GM21447 (cell line): Measurements from ENCODE around the gene FKBP1A.
"Not testable (repeated sequence)": the region's sequence is repeated elsewhere in the genome, so short reads cannot be mapped to it uniquely, and the experiment has no call there.

Experiments
- ATAC-seq: cut with Tn5 transposase; IDR thresholded peaks from one replicate; pipeline ENCODE4 v1.9.1; 2021; ENCODE audit not compliant: unreplicated experiment

The FKBP1A gene

DNA sequence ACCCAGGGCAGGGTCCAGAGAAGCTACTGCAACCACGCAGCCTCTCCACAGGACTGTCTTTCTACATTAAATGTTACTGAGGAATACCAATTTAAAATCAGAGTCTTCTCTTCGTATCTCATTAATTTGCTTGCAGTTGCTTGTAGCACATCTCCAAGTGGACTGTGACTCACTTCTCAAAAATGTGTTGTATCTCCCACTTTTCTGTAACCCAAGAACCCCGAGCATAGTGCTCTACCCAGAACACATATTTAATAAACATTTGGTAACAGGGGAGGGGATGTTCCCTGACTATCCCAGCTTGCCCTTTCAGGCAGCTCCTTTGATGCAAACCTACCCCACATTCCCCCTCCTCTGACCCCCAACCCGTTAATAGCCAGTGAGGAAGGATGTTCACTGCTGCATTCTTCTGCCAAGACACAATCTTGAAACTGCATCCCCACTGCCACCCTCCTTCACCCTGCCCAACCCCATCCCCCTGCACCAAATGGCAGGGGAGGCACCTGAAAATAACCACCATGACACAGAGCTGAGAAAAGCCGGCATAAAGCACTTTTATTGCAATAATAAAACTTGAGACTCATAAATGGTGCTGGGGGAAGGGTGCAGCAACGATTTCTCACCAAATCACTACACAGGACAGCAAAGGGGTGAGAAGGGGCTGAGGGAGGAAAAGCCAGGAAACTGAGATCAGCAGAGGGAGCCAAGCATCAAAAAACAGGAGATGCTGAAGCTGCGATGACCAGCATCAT, 24.2 kb downstream of the FKBP1A start:
- ATAC-seq, result no peak

DNA sequence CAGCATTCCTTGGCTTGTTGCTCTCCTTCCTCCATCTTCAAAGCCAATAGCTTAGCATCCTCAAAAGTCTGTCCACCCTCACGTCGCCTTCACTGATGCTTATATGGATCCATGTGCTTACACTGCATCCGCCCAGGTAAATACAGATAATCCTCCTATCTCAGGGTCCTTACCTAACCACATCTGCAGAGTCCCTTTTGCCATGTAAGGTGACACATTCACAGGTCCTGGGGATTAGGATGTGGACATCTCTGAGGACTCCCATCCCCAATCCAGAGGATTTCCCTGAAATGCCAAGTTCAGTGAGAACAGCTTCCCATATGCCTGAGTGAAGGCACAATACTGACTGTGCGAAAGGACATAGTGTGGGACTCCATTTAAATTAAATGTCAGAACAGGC, 25.4 kb downstream of the FKBP1A start:
- no peak for ATAC-seq

DNA sequence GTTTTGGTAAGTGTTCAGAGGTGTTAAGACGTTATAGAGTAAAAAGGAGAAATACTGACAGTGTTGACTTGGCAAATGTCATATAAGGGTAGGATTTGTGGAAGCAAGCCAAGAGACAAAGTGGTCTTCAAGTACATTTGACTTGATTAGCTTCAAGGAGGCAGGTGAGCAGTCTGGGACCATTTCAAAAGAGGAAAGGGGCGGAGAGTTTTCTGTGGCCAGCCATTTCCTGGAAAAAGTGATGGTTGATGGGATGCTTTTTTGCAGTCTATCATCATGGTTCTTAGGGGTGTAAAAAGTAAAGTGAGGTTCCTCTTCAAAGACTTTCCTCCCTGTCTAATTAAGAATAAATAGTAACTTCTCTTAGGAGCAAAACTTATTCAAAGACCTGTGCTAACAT, 28.7 kb downstream of the FKBP1A start:
- ATAC-seq, result no peak

DNA sequence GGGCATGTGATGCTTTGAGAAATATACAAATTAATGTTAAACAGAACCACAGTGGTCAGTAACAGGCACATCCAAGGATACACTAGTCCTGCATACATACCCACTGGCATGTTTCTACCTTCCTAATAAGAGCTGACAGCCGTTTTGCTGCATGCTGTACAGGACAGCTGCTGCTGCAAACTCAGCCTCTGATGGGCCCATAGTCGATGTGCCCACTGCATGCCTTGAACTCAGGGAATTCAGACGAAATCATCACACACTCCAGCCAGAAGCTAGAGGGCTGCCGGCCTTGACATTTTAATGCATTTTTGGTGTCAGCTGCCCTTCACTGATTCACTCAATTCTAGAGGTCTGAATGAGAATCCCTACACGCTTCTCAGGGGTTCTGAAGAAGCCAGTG, 29.3 kb downstream of the FKBP1A start:
- no peak for ATAC-seq

DNA sequence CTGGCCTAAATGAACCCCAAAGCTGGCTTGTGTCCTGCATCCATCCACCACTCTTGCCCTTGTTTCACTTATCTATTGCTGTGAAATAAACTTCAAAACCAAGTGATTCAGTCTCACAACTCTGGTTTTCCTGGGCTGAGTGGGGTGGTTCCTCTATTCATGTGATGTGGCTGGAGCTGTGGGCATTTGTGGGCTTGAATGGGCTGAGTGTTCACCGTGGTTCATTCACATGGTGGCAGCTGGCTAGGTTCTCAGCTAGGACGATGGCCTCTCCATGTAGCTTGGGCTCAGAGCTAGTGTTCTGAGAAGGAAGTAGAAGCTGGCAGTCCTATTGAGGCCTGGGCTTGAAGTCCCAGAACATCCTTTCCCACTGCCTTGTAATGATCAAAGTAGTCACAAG, 30.4 kb downstream of the FKBP1A start:
- no peak for ATAC-seq

DNA sequence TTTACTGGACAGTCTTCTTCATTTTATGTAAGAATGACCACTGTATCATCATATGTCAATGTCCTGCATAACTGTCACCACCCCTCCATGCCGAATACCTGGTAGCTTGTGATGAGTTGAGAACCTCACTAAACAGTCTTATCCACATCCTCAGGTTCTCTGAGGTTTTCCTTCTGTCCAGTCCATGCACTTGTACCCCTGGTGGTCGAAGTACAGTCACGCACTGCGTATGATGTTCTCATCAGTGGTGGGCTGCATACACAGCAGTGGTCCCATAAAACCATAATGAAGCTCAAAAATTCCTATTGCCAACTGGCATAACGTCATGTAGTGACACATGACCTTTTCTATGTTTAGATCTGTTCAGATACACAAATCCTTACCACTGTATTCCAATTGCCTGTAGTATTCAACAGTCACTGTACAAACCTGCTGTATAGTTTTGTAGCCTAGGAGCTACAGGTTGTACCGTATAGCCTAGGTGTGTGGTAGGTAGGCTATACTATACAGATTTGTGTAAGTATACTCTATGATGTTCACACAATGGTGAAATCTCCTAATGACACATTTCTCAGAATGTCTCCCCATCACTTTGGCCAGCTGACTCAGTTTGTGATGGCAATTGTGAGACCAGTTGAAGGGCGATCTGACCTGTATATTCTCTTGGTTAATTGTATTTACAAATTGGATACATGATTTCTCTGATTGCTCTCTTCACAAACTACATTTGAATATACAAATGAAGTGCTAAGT, 32.6 kb downstream of the FKBP1A start:
- no peak for ATAC-seq

DNA sequence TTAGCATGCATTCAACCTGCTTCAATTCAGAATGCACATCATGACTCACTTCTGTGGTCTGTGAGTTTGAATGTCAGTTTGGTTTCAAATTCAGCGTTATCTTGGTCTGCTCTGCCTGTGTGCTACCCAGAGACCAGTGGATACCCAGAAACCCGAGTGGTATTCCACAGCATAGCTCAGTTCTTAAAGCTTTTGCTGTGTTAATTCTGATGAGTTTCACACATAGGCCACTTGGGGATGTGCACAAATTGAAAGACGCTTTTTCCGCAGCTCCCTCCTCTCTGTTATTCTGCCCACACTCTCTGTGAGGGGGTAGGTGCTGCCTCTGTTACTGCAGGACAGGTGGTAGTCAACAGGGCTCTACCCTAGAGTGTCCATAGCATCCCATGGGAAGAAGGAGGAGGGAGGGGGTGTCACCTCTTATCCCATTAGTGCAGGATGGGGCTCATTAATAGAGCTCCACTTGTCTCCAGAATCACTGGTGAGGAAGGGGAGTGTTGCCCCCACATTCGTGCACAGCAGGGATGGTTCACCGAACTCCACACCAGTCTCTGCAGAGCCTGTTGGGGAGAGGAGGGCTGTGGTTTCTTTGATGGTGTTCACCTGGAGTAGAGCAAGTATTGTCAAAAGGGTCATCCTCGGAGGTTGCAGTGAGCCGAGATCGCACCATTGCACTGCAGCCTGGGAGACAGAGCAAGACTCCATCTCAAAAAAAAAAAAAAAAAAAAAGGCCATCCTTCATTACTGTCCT, 34.8 kb downstream of the FKBP1A start:
- no peak for ATAC-seq

DNA sequence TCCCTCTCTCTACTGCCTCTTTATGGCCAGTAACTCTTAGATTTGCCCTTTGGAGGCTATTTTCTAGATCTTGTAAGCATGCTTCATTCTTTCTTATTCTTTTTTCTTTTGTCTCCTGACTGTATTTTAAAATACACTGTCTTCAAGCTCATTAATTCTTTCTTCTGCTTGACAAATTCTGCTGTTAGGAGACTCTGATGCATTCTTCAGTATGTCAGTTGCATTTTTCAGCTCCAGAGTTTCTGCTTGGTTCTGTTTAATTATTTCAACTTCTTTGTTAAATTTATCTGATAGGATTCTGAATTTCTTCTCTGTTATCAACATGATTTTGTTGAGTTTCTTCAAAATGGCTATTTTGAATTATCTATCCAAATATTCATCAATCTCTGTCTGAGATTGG, 38.9 kb downstream of the FKBP1A start:
- ATAC-seq, result no peak

DNA sequence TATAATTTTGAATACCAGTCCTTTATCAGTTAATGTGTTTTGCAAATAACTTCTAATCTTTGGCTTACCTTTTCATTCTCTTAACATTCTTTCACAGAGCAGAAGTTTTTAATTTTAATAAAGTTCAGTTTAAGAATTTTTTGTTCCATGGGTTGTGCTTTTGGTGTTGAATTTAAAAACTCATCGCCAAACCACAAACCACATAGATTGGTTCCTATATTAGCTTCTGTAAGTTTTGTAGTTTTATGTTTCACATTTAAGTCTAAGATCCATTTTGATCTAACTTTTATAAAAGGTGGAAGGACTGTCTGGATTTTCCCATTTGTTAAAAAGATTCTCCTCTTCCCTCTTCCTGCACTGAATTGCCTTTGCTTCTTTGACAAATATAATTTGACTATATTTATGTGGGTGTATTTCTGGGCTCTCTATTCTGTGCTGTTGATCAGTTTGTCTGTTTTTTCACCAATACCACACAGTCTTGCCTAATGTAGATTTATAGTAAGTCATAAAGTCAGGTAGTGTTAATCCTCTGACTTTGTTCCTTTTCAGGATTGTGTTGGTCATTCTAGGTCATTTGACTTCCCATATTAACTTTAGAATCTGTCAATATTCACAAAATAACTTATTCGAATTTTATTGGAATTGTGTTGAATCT, 46.4 kb downstream of the FKBP1A start:
- no peak for ATAC-seq

DNA sequence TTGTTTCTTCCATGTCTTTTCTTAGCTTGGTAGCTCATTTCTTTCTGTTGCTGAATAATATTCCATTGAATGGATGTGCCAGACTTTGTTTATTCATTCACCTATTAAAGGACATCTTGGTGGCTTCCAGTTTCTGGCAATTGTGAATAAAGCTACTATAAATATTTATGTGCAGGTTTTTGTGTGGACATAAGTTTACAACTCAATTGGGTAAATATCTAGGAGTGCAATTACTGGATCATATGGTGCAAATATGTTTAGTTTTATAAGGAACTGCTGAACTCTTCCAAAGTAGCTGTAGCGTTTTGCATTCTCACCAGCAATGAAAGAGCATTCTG, 47.1 kb downstream of the FKBP1A start:
- ATAC-seq, result no peak

DNA sequence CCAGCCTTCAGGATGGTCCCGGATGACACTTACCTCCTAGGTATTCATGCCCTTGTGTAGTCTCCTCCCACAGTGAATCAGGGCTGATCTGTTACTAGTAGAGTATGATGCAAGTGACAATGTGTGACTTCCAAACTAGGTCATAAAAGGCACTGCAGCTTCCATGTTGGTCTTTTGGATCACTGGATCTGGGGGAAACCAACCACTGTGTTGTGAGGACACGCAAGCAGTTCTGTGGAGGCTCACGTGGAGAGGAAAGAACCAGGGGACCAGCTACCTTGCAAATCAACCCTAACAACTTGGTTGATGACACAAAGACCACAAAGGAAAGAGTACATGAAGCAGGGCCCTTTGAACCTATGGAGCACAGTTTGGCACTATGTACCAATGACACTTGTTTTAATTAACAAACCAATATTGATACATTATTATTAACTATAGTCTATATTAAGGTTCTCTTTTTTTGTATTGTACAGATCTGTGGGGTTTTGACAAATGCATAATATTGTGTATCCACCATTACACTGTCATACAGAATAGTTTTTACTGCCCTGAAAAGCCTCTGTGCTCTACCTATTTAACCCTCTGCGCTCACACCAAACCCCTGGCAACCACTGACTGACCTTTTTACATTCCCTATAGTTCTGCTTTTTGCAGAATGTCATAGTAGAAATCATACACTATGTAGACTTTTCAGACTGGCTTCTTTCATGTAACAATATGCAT, 47.7 kb downstream of the FKBP1A start:
- ATAC-seq, result no peak

DNA sequence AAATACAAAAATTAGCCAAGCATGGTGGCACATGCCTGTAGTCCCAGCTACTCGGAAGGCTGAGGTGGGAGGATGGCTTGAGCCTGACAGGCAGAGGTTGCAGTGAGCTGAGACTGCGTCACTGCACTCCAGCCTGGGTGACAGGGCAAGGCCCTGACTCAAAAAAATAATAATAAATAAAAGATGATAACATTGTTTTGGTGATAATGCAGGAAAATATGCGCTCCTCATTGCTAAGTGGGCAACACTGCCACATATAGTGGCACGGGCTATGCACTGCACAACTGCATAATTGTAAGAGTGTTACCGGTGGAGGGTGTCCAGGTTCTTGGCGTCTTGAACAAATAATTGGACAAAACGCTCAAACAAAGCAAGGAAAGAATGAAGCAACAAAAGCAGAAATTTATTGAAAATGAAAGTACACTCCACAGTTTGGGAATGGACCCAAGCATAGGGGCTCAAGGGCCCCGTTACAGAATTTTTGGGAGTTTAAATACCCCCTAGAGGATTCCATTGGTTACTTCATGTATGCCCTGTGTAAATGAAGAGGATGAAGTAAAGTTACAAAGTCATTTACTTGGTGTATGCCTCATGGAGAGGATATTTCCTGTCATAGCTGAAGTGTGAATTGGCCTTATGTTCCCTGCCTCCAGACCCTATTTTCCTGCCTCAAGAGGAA, 49.3 kb downstream of the FKBP1A start:
- not testable (repeated sequence) for ATAC-seq

DNA sequence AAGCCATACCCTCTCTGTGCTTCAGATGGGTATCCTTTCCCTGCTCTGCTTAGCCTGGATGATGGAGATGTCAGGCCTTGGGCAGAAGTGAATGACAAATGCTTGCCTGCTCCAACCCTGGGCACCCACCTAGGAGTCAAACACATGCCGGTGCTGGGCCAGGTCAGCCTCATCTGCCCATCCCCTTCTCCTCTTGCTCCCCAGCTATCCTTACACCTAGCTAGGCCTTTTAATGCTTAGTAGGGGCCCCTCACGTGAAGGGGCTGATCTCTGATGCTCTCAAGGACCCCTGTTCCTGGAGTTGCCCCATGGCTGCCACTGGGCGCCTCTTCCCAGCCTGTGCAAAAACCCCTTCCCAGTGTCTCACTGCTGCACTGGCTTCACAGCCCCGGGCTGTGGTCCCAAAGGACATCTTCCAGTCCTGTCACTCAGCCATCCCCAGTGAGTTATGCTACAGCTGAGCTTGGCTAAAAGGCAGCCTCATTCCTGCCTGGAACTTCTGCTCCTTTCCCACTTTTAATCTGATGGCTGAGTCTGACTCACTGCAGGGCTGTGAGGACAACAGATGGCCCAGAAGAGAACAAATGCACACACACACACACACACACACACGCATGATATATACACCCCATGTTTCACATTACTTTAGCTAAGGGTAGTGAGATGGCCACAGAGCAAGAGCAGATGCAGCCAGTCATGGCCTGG, 51.1 kb downstream of the FKBP1A start:
- ATAC-seq, result no peak

DNA sequence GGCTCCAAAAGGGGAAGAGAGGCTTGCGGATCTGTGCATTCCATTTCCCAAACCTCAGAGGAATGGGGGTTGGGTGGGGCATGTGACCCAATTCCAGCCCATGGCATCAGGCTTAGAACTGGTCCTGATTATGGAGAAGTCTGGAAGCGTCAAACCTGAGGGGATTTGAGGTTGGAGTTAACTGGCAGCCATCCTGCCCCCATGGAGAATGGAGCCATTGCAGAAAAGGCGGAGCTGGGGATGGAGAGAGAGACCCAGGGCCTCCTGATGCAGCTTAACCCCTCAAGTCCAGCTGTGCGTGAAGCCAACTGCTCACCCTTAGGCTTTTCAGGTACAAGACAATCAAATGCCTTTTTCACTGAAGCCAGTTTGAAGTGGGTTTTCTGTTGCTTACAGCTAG, 54.1 kb downstream of the FKBP1A start:
- no peak for ATAC-seq

DNA sequence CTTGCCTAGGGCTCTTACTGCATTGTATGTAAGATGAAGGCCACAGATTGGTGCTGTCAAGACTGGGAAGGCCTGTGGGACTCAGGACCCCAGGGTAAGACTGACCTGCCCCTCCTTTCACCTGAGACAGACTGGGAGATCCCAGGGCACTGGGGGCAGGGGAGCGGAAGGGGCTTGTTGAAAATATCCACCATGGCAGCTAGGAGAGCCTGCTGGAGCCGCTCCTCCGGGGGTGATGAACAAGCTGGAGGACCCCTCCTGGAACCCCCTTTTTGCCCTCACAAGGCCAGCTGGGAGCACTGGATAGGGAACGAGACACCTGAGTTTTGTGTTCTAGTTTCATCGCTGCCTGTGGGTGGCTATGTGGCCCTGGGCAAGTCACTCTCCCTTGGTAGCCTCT, 54.8 kb downstream of the FKBP1A start:
- ATAC-seq, result no peak

DNA sequence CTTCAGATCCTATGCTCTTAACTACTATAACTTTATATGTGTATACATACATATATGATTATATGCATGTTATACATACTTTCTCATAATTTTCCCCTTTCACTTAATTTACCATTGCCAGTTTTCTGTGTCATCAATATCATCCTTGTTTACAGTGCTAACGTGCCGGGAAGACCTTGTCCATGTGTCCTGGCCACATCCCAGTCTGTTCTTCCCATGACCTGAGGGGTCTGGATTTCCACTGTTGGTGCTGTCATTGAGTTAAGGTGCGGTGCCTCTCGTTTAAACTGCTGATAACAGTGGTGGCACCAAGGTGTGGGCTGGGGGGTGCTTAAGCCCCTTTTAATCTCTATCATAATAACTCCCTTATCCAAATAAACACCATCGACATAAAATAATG, 55.4 kb downstream of the FKBP1A start:
- ATAC-seq, result no peak

DNA sequence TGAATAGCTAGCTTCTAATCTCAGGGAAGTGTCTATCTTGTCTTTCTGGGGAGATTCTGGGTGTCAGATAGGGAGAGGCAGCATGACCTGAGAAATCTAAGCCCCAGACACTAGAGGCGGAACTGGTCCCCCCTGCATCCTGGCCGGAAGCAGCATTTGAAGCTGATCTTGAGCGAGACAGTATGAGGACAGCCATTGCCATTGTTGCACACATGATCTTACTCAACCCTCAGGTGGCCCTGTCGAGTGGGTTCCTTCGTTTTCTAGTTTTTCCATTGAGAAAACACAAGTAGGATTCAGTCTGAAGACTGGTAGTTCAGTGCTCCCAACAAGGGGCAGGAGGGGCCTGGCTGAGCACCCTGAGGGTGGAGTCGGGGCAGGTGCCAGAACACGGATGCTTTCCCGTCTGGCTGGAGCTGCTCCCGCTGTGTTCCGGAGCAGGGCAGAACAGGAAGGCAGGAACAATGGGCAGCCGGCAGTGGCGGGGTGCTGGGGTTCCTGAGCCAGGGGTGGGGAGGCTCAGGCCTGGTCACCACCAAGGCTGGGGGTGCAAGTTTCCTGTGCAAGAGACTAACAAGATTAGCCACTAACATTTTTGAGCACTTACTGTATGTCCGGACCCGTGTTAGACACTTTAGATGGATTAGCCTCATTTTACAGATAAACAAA, 56.0 kb downstream of the FKBP1A start:
- no peak for ATAC-seq

DNA sequence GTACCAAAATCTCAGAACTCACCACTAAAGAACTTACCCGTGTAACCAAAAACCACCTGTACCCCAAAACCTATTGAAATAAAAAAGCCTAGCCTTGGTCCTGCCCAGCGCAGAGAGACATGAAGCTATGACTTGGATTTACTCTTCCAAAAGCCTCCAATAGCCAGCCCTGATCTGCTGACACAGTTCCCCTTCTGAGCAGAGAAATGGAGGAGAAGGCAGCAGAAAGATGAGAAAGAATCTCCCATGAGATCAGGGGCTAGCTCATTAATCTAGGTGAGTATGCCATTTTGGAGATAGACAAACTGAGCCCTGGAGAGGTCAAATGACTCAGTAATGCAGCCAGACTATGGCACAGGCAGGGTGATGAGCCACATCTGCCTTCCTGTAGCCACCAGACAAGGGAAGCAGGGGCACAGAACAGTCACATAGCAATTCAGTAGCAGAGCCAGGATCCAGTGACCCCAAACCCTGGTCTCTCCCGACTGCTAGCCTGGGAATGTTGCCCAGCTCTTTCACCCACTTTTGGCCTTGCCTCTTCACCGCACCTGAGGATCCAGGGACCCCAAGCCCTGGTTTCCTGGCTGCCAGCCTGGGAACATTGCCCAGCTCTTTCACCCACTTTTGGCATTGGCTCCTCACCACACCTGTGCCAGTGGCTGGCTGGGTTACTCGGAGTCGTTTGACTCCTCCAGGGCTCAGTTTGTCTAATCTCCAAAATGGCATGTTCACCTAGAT, 56.7 kb downstream of the FKBP1A start:
- ATAC-seq, result no peak

DNA sequence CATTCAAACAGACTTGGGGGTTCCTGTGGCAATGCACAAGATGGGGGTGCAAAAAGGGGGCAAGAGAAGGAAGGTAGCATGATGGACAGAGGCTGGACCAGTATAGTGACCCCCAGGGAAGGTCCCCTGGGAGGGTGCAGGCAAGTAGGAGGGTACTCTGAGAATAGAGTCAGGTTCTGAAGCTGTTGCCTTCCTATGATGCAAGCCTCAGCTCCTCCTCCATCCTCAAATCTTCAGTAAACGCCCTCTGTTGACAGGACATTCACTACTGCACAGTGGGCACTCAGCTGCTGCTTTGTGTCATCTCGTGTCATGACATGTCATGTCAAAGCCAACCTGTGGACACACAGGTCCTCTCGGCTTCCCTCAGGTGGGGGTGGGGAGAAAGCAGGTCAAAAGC, 58.1 kb downstream of the FKBP1A start:
- ATAC-seq, result no peak
